HG02678 (cell line): Measurements from ENCODE around the gene CALML3.
A peak's percentile ranks its signal among the peaks of the same experiment; 100 is the strongest.

Experiments
- ATAC-seq: cut with Tn5 transposase; IDR thresholded peaks from one replicate; pipeline ENCODE4 v1.9.1; 2021; ENCODE audit warnings: mild to moderate bottlenecking, moderate library complexity; ENCODE audit not compliant: unreplicated experiment

Gene CALML3

DNA sequence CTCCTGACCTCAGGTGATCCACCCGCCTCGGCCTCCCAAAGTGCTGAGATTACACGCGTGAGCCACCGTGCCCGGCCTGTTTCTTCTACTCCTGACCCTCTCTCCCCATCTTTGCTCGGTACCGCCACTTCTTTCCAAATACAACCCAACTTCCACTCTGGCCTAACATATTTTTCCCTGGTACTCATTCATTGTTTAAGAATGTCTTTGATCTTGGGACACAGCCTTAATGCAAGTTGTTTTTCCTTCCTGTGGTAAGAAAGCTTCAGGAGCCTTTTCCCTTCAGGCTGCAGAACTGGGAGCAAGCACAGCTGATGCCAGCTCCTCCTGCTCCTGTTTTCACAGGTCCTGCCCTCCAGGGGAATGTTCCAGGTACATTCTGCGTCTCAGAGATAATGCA is 13.7 kb downstream of the CALML3 start:
- no peak for ATAC-seq

DNA sequence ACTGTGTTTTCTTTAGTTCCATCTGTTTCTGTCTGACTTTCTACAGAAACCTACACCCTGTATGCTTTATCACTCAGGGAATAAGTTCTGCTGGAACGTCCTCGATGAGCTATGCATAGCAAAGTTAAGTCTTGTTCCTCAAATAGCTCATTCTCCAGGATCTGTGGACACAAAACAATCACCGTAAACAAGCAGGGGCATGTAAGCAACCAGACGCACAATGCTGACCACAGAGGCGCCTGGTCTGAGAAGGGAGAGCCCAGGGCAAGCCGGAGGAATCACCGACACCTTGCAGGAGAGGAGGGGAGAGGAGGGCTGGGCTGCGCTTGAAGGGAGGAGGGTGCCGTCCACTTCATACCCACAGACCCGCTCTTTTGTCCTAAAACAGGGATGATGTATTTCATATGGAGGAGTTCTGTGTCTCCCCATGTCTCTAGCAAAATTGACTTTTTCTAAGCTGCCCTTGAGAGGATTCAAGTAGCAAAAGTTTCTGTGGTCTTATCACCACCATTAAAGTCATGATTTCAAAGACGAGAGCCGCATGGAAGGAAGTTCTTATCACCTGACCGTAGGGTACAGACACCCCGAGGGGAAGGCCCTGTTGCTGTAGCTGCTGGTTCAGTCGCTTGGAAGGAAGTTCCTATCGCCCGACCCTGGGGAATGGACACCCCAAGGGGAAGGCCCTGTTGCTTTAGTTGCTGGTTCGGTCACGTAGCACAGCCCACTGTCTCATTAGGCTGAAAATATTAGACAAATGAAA is 14.3 kb downstream of the CALML3 start:
- ATAC-seq, result no peak

DNA sequence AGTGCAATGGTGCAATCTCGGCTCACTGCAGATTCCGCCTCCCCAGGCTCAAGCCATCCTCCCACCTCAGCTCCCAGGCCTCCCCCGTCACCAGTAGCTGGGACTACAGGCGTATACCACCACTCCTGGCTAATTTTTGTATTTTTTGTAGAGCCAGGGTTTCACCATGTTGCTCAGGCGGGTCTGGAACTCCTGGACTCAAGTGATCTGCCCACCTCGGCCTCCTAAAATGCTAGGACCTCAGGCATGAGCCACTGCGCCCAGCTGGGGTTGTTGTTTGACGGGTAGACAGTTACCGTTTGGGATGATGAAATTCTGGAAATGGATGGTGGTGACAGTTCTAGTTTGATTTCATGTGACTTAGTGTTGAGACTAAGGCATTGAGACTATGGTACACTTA is 15.3 kb downstream of the CALML3 start:
- ATAC-seq, result no peak

DNA sequence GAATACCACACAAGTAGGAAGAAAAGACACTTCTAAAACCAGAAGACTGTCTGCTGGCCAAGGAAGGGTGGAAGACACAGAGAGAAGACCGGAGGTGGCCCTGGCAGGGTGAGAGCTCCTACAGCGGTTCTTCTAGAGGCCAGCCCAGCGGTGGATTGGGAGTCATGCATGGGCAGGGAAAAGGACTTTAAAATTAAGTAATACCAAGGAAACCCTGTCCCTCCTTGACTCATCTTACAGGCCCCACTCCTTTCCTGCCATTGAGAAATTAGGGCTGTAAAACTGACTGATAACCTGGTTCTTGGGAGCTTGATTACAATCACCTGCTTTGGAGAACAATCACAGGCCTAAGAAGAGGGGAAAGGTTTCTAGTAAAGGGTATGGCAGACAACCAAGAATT is 16.1 kb downstream of the CALML3 start:
- no peak for ATAC-seq

DNA sequence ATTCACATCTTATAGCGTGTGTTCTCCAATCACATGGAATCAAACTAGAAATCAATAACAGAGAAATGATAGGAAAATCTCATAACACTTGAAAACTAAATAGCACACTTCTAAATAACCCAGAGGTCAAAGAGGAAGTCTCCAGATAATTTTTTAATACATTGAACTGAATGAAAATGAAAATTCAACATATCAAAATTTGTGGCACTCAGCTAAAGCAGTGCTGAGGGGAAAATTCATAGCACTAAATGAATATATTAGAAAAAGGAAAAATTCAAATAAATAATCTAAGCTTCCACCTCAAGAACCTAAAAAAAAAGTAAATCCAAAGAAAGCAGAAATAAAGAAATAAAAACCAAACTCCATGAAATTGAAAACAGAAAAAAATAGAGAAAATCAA is 17.3 kb downstream of the CALML3 start:
- ATAC-seq, result no peak

DNA sequence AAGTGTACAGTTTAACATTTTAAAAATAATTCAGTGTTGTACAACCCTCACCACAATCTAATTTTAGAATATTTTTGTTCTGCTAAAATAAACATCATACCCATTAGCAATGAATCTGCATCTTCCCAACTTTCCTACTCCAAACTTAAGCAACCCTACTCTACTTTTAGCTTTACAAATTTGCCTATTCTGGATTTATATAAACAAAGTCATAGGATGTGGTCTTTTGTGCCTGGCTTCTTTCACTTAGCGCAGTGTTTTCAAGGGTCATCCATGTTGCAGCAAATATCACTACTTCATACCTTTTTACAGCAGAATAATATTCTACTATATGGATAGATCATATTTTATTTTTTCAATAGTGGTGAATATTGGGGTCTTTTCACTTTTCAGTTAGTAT is 18.9 kb downstream of the CALML3 start:
- no peak for ATAC-seq

DNA sequence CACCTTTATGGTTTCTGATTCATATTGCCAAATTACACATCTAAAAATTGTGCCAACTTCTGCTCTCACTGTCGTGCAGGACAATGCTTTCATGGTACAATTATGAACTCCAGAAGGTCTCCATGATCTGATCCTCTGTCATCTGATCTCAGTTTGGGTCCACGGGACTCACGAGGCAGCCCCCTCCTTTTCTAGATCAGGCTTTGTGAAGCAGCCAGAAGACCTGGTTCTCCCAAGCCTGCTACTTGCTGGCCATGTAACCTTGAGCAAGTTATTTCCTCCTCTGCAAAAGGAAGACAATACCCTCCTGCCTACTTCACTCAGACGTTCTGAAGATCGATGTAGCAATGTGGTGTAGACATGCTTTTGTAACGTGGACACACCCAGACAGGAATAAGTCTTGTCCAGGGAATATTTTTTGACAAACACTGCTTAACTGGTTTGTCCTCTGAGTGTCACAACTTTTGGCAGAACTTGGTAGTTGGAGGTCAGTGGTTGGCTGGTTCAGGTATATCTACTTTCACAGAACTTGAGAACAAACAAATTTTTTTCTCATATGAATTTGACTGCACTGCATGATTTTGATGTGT is 19.6 kb downstream of the CALML3 start:
- ATAC-seq, result no peak

DNA sequence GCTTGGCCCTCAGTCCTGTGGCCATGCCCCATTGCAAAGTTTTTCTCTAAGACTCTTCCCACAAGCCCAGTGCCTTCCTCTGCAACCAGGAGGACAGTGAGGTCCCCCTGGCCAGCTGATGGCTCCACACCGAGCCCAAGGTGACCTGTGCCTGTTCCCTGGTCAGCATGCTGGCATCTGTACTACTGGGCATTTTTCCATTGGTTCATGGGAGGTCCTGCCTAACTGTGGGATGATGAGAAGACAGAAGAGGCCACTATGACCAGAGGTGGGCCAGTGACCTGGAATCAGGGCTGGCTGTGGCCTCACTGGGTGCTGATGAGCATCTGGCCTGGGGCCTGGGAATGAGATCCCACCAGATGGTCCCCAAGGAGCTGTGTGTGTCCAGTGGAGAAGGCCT is 20.2 kb downstream of the CALML3 start:
- ATAC-seq, result no peak

DNA sequence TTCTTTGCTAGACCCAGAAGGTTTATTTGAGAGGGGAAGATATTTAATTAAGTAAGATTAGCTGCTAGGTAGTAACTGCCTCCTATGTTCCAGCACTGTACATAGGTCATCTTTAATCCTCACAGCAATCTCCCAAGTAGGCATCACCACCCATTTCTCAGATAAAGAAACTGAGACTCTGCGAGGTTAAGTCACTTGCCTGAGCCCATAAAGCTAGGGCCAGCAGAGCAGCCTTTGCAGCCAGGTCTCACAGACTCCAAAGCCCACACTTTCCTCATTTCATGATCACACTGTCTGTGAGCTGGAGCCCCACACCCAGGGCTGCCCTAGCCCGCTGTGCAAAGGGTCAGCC is 20.6 kb downstream of the CALML3 start:
- ATAC-seq, result no peak

DNA sequence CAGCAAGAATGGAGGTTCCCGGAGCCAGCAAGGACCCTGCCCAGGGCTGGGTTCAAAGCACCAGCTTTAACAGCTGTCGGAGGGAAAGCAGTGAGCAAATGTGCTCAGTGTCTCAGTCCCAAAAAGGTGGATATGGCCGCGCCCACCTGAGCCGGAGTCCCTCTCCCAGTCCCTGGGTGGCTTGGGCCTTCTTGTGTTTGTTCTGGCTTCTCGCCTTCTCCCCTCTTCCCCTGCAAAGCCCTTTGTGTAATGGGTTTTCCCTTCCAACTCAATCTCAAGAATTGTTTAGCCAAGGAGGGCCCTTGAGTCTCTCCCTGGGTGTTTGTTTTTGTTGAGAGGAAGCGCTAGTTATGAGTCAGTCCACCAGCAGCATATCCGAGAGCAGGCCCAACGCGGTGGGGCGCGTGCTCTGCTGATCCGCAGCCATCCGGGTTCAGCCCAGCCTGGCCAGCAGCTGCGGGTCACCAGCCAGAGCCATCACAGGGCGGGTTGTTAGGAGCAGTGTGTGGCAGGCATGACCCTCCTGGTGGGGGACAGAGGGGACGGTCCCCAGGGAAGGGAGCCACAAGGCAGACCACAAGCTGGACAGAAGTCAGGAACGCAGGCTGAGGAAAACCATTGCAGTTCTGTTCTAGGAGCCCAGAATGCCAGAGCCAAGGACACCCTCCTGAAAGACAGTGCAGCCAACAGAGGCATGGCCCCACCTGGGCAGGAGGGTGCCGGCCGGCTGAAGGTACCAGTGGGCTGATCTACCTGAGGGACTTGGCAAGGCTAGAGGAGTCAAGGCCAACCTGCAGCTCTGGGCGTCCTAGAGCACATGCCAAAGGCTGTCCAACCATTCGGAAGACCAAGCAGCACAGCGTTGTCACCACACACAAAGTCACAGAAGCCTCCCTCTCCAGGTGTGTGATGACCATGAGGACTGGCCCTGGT is 21.3 kb downstream of the CALML3 start:
- no peak for ATAC-seq

DNA sequence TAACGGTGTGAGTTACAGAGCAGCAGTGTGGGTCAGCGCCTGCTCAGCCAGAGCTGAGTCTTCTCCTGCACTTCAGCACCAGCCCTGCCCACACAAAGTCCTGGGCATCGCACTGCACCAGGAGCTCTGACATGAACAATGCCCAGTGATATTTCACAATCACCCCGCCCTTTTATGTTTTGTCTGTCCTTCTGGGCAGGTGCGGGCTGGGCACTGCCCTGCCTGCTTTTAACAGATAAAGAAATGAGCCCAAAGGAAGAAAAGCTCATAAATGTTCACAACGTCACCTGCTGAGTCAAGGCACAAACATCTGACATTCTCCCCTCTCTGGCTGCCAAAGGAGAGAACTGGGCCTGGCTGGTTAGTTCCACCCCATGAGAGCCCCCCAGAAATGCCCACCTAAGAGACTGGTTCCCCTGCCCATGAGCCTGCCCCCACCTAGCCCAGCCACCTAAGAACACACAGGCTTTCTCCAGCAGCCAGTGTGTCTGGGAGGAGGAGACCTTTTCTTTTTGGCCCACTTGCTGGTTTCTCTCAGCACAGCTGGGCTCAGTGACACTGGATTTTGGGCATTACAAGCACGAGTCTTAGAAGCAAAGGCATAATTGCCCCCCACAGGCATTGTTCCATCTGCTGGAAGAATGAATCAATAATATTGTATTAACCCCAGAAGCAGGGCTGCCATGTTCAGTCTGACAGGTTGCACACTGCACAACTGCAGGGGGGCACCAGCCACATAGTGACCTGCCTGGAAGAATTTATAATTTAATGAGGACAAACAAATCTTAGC is 22.3 kb downstream of the CALML3 start:
- ATAC-seq, result no peak

DNA sequence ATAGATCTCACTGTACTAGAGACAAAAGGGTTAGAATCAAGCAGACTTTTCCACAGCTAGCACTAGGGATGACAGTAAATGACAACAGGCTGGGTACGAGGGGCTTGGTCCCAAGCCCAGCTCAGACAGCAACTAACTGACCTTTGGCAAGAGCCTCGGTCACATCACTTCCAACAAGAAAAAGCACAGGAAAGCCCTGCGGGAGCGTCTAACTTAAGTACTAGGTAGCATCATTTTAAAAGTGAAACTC is 22.8 kb downstream of the CALML3 start:
- no peak for ATAC-seq

DNA sequence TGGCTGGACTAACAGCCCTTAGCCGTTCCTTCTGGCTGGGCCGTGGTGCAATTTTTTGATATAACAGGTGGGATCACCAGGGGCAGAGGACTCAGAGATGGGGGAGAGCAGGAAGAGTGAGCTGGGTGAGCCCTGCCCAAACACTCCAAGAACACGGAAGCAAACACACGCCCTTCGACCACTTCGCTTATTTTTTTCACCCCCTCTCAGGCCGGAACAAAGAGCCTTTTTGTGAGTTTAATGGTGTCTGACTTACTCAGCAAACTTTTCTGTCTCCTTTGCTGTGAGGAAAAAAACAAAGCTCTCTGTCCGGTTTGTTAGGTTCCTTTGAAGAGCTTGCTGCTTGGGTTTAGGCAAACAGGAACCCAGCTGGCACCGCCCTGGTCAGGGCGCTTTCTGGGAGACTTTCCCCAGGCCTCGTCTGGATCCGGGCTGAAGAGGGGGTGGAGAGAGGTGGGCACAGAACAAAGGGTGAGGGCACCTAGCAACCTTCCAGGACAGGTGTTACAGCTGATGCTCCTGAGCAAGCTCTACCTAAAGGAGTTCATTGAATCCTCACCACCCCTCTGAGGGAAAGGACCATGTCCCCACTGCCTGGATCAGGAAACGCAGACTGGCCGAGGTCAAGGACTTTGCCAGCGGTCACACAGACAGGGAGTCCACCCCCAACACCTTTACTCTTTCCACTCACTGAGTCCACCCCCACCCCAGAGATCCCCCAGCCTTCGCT is 23.3 kb downstream of the CALML3 start:
- ATAC-seq, result no peak

DNA sequence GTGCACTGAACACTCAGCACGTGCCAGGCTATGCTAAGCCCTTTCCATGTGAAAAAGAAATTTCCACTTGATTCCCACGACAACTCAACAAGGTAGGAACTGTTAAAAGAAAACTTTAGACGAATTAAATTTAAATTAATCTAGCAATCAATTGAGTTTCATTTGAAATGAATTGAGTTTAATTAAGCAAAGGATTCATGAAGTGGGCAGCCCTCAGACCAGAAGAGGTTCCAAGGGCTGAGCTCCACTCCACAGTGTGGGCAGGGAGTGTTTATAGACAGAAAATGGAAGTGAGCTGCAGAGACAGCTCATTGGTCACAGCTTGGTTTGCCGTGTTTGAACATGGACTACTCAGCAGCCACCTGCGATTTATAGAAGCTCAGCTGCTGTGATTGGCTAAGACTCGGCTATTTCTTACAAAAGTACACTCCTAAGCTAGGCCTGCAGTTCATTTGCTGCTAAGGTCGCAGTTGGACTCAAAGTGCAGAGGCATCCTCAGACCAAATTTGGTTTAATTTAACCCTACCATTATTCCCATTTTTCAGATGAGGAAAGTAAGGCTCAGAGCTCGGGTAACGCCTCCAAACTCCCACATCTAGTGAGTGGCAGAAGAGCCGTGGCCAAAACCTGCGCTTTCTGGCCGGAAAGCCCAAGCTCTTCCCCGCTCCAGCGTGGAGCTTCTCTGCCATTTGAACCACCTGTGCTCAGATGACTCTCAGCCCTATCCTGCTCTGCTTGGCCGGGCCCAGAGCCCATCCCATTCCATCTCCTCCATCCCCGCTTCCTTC is 24.9 kb downstream of the CALML3 start:
- ATAC-seq, result no peak

DNA sequence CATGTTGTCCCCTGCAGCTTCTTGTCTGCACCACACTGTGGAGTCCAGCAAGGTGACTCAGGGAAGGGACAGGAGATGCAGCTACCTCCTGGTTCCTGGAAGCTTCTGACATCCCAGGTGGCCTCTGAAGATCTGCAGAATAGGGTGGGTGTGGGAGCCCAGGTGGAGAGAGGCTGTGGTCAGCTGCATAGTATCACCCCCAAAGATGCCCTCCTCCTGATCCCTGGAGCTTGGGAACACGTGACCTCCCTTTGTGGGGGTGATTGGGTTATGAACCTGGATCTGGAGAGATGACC is 25.4 kb downstream of the CALML3 start:
- no peak for ATAC-seq

DNA sequence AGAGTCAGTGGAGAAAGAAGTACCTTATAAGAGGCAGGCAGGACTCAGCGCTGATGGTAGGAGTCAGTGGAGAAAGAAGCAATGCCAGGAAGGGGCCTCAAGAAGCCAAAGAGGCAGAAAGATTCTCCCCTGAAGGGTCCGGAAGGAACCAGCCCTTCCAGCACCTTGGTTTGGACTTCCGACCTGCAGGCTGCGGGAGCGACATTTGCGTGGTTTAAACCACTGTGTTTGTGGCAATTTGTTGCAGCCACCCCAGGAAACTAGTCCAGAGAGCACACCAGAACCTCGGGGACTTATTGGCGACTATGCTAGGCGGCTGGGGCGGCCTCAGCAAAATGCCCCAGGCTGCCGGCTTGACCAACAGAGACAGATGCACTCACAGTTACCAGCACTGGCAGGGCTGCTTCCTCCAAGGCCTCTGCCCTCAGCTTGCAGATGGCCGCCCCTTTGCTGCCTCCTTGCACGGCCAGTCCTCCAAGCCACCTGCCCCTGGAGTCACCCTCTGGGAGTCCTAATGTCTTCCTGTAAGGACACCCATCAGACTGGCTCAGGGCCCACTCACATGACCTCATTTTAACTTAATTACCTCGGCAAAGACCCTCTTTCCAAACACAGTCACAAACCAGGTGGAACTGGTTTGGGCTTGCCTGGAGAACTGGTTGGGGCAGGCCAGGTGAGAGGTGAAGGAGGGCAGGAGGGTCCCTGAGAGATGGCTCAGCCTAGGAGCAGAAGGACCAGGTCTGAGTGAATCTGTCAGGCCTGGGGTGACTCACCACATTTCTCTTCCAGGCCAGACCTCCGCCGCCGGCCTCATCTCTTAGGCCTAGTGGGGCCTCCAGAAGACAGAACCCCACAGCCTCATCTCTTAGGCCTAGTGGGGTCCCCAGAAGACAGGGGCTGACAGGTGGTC is 26.1 kb downstream of the CALML3 start:
- ATAC-seq, result peak; percentile 10

DNA sequence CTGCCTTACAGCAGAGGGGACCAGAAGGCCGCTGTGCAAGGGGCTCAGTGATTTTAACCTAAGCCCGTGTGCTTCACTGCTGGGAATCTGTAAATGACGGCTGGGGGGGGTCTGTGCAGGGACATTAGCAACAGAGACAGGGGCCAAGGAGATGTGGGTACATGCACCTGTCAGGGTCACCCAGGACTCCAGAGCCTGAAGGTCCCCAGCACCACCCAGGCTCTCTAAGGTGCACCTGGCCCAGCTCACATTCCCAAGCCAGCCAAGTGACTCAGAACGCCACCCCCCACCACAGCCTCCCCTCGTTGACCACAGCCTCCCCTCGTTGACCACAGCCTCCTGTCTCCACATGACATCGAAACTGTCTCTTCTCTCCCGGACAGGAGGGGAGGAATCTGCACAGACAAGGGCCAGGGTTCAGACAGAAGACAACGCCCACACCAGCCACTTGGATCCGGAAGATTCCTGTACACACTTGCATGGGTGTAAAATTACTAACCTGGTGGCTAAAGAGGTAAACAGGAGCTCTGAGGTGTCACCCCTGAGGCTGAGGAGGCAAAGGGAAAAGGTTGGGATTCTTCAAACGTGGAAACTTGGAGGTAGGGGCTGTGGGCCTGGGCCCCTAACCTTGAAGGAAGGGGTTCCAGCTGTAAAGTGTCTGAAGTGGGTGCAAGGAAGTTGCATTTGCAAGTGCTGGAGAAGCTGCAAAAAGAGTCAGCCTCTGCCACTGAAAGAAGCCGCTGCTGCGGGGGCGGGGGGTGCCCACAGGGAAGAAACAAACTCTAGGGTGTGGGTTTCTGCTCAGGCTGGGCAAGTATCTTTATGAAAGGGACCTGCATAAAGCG is 27.0 kb downstream of the CALML3 start:
- peak; percentile 45 for ATAC-seq
